HepG2 (cell line): Measurements from ENCODE around the gene S100A7. TPM values are rescaled to one million over a fixed set of nuclear protein-coding genes. Genes with fewer than 3 reads are reported as not detected.
A peak's percentile ranks its signal among the peaks of the same experiment; 100 is the strongest.

Experiments used
- E2F1 ChIP-seq: sonication (generic); formaldehyde crosslinking; IDR thresholded peaks from 2 replicates; pipeline ENCODE4 v1.5.0; 2020; ENCODE audit warnings: missing genetic modification reagents
- HNF4A ChIP-seq: sonication (generic); formaldehyde crosslinking; IDR thresholded peaks from 2 replicates; pipeline ENCODE4 v1.4.0; 2020; ENCODE audit warnings: missing genetic modification reagents
- RAD51 ChIP-seq: fragments of 450-650 bp; IDR thresholded peaks from 2 replicates; pipeline ENCODE4 v1.6.1; 2016; ENCODE audit warnings: borderline replicate concordance
- RERE ChIP-seq: IDR thresholded peaks from 2 replicates; pipeline ENCODE4 v1.6.1; 2016; ENCODE audit warnings: low read depth, missing genetic modification reagents, missing compliant biosample characterization
- SALL1 ChIP-seq: sonication (generic); formaldehyde crosslinking; IDR thresholded peaks from 2 replicates; pipeline ENCODE4 v1.8.0; 2022; ENCODE audit warnings: mild to moderate bottlenecking, missing genetic modification reagents
- ZBED4 ChIP-seq: sonication (generic); formaldehyde crosslinking; IDR thresholded peaks from 2 replicates; pipeline ENCODE4 v1.4.0; 2020; ENCODE audit warnings: missing genetic modification reagents, borderline replicate concordance
- ZFP90 ChIP-seq: sonication (generic); formaldehyde crosslinking; IDR thresholded peaks from 2 replicates; pipeline ENCODE4 v1.8.0; 2022; ENCODE audit warnings: missing genetic modification reagents, mild to moderate bottlenecking, inconsistent platforms, borderline replicate concordance
- ZNF180 ChIP-seq: sonication (generic); formaldehyde crosslinking; IDR thresholded peaks from 2 replicates; pipeline ENCODE4 v1.4.0; 2020; ENCODE audit warnings: low read depth, missing genetic modification reagents, borderline replicate concordance
- ZNF510 ChIP-seq: sonication (generic); formaldehyde crosslinking; IDR thresholded peaks from 2 replicates; pipeline ENCODE4 v1.4.0; 2020; ENCODE audit warnings: low read depth, mild to moderate bottlenecking, missing genetic modification reagents
- ZNF615 ChIP-seq: sonication (generic); formaldehyde crosslinking; IDR thresholded peaks from 2 replicates; pipeline ENCODE4 v1.5.0; 2020; ENCODE audit warnings: mild to moderate bottlenecking, missing genetic modification reagents, borderline replicate concordance
- ZNF616 ChIP-seq: sonication (generic); formaldehyde crosslinking; IDR thresholded peaks from 2 replicates; pipeline ENCODE4 v1.5.0; 2020; ENCODE audit warnings: low read depth, mild to moderate bottlenecking, missing genetic modification reagents
- polyA plus RNA-seq, 8 experiments: library from polyadenylated mRNA; depleted of rRNA in 3 of 8; stranded (reverse) in 7 of 8; unstranded in 1 of 8; fragments of >200 nt; fragmentation: Illumina TruSeq in 4 of 8; extraction: Trizol in 4 of 8; gene quantifications; 2 replicates each; pipeline versions ENCODE4 v1.2.1 to v1.2.3, GENCODE V29; 2011 to 2016; ENCODE audit warnings: low read depth in 4 of 8, missing spikeins in 1 of 8, mixed read lengths in 1 of 8; ENCODE audit not compliant: insufficient read depth in 1 of 8
- total RNA-seq, 5 experiments: library from RNA; depleted of rRNA; stranded (reverse); fragments of >200 nt; fragmentation: Illumina TruSeq; extraction: Trizol; gene quantifications; 2 replicates each; pipeline ENCODE4 v1.2.3, GENCODE V29; 2016; ENCODE audit warnings: low read depth in 1 of 5
- TF ChIP-seq, protein P1 (sequence below): sonication (generic); formaldehyde crosslinking; IDR thresholded peaks from 2 replicates; pipeline ENCODE4 v1.5.0; 2020; ENCODE audit warnings: mild to moderate bottlenecking, missing genetic modification reagents, borderline replicate concordance

S100A7 gene
- total and polyA plus RNA-seq, 2 of the 13 experiments (the other 11 are each of a cell fraction or from before 2014, with no cell fraction given) = not detected

- no peak for TF ChIP-seq ZNF616
- TF ChIP-seq RERE (CRISPR knock-in tag) = no peak
- TF ChIP-seq SALL1 (CRISPR knock-in tag) = 0 out of 2 replicates have a peak, but pooled peaks have one; percentile 57
- no peak for TF ChIP-seq E2F1 (CRISPR knock-in tag)
- TF ChIP-seq RAD51 = no peak
- peak; percentile 81 for TF ChIP-seq HNF4A (CRISPR knock-in tag)
- TF ChIP-seq ZBED4 (CRISPR knock-in tag) = peak; percentile 76; the same call in 1 of the 2 replicates
- TF ChIP-seq ZNF510 (CRISPR knock-in tag) = no peak
- no peak for TF ChIP-seq ZNF615 (CRISPR knock-in tag)
- TF ChIP-seq, protein P1, sequence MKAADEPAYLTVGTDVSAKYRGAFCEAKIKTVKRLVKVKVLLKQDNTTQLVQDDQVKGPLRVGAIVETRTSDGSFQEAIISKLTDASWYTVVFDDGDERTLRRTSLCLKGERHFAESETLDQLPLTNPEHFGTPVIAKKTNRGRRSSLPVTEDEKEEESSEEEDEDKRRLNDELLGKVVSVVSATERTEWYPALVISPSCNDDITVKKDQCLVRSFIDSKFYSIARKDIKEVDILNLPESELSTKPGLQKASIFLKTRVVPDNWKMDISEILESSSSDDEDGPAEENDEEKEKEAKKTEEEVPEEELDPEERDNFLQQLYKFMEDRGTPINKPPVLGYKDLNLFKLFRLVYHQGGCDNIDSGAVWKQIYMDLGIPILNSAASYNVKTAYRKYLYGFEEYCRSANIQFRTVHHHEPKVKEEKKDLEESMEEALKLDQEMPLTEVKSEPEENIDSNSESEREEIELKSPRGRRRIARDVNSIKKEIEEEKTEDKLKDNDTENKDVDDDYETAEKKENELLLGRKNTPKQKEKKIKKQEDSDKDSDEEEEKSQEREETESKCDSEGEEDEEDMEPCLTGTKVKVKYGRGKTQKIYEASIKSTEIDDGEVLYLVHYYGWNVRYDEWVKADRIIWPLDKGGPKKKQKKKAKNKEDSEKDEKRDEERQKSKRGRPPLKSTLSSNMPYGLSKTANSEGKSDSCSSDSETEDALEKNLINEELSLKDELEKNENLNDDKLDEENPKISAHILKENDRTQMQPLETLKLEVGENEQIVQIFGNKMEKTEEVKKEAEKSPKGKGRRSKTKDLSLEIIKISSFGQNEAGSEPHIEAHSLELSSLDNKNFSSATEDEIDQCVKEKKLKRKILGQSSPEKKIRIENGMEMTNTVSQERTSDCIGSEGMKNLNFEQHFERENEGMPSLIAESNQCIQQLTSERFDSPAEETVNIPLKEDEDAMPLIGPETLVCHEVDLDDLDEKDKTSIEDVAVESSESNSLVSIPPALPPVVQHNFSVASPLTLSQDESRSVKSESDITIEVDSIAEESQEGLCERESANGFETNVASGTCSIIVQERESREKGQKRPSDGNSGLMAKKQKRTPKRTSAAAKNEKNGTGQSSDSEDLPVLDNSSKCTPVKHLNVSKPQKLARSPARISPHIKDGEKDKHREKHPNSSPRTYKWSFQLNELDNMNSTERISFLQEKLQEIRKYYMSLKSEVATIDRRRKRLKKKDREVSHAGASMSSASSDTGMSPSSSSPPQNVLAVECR (CRISPR knock-in tag) = no peak
- TF ChIP-seq ZFP90 = no peak
- TF ChIP-seq ZNF180 (CRISPR knock-in tag) = no peak
These were observed 46.5 kb upstream of the S100A7 start (continued) for GRCh38 chr1:153506831-153507413.
